ENCODE results near the gene PEPD.

The PEPD gene

DNA sequence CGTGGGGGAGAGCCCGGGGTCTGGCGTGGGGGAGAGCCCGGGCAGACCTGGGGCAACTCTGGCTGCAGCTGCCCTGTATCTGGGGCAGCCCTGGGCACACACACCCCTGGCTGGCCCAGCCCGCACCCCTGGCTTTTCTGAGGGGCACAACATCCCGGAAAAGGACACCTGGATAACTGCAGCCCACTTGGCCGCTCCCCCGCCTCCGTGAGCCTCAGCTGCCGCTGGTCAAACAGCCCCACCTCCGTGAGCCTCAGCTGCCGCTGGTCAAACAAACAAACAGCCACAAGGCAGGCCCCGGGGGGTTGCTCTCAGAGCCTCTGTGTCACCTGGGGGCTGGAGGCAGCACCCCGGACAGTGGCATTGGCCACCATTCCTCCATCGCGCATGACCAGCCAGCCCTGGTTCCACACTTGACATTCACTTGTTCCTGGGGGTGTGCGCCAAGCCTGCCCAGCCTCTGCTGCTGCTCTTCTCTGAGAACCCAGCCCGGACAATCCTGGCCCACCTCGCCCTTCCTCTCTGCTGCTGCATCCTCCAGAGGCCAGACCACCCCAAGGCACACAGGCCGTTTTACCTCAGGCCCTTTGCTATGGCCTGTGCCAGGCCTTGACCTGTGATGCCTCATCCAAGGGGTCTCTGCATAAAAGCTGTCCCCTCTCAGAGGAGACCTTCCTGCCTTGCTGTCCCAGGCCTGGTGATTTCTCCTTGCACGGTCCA is 128.1 kb downstream of the PEPD start:
- DNase-seq = no peak

GRCh38 chr19:33392341-33393285 is 129.0 kb downstream of the PEPD start:
- DNase-seq = no peak

DNA sequence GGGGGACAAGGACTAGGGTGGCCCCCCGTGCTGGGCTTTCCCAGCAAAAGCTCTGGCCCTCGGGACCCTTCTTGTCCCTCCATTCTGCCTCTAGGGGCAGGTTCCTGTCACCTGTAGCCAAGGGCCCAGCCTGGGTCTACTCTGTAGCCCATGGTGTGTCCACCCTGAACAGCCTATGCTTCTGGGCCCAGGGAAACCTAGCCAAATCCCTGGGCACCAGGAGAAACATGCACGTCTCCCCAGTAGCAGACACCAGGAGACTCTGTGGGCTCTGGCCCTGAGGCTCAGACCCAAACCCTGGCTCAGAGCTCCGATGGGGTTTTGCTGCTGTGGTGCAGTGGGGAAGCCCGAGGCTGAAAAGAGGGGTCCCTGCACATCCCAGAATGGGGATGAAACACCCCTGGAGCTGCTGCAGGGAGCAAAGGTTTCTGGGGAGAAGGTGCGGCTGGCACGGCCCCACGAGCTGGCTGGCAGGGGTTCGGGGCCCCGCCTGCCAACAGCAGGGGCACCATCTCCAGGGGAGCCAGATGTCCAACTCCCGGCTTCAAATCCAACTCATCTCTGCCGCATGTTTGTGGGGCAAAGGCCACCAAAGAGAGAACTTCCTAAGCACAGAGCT is 129.9 kb downstream of the PEPD start:
- DNase-seq = no peak

DNA sequence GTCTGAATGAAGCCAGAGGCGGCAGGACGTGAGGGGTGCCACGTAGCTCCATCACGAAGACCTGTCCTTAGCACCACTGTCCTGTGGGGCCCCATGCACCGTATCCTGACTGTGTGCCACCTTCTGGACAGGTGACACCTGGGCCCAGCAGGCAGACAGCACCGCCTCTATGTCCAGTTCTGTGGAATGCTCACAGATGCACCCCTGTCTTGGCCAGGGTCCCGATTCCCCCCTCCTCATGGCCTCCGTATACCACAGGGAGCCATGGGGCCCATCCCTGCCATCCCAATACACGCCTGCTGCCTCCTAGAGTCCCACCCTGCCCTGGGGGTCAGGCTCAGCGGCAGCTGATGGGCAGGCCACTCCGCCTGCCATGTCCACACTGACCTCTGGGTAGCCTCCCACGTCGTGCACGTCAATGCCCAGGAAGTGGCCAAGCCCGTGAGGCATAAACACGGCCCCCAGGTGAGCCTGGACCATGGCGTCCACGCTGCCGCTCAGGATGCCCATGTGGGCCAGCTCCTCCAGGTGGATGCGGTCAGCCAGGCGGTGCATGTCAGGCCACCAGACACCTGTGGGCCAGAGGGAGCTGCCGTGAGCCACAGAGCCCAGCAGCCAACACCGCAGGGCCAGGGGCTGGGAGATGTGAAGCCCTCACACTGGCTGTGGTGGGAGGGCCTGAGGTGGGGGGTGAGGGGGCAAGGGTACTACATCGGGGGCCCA is 130.5 kb downstream of the PEPD start:
- DNase-seq = no peak

DNA sequence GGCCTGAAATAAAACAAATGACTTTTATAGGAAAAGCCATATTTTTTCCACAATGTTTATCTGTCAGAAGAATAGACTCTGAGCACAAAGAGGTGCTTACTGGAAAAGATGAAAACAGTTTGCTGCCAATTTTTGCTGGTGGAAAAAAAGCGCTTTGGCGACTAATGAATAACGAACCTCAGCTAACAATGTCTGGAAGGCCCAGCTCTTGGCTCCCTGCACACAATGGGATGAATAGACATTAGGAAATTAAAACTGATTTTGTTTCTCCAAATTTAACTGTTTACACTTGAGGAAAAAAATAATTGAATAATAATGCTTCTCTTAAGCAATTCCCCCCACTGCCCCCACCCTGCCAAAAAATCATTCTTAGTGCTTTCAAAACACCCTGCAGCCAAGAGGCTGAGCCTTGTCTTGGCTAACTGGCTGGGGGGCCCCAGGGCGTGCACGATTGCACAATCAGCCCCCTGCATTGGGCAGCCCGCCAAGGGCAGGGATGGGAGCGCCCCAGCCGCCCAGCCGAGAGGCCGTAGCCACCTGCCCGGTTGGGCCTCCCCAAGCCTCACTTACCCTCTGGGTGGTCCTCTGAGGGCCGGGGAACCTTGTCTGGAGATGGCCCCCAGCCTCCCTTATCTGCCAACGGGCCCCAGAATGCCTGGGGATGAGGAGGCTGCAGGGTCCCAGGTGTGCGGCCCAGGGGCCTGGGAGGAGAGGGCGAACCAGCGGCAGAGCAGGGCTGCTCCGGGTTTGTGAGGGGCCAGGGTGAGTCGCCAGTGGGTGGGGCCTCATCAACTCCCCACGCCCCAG is 131.3 kb downstream of the PEPD start:
- no peak for DNase-seq

GRCh38 chr19:33389421-33390100 is 132.0 kb downstream of the PEPD start:
- DNase-seq = no peak

GRCh38 chr19:33388725-33389420 is 132.7 kb downstream of the PEPD start:
- DNase-seq = no peak

DNA sequence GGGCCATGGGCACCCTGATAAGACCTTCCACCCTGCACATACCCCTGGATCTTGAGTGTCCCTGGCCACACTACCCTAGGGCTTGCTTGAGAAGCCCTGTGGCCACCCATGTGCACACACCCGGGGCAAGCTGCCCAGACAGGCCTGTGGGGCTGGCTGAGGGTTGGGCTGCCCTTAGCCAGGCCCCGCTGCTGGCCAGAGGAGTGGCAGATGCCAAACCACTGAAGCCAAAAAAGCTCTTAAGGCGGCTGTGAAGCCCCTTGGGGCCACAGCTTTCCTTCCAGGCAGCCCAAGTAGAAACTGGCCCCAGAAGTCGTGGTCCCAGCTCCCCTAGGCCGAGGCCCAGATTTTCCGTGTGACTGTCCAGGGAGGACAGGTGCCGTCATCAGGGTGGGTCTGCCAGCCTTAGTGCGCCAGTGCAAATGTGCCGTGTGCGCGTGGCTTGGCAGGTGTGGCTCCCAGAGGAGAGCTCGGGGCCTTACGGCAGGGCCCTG is 133.3 kb downstream of the PEPD start:
- DNase-seq = no peak

GRCh38 chr19:33387351-33388230 is 134.0 kb downstream of the PEPD start:
- no peak for DNase-seq

DNA sequence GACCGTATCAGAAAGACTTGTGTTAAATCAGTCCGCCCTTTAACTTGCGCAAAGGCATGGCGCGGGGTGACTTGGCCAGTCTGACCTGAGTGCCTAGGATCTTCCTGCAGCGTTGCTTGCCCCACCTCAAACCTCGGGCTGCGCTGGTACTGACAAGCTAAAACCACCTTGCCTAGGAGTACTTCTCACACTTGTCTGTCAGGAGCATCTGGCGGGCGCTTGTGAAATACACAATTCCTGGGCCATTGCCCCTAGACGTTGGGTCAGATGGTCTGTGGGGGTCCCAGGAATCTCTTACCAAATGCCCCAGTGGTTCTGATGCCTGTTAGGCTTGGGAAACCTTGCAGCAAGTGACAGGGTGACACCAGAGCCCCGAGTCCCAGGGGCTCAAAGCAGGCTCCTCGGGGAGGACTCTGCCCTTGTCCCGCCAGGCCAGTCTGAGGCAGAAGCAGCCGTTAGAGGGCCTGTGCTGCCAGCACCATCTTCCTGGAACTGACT is 135.2 kb downstream of the PEPD start:
- no peak for DNase-seq

GRCh38 chr19:33385956-33386355 is 135.6 kb downstream of the PEPD start:
- no peak for DNase-seq

DNA sequence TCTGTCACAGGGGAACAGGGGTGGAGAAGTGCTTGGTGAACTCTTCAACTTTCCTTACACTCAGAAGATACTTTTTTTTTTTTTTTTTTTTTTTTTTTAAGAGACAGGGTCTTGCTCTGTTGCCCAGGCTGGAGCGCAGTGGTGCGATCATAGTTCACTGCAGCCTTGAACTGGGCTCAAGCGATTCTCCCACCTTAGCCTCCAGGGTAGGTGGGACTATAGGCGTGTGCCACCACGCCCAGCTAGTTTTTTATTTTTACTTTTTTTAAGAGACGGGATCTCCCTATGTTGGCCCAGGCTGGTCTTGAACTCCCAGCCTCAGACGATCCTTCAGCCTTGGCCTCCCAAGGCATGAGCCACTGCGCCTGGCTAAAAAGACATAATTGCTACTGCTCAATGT is 136.6 kb downstream of the PEPD start:
- DNase-seq = no peak

- DNase-seq = no peak
These were observed 137.8 kb downstream of the PEPD start for GRCh38 chr19:33383720-33384292.

GRCh38 chr19:33382982-33383381 is 138.6 kb downstream of the PEPD start:
- DNase-seq = no peak

- no peak for DNase-seq
These were observed 139.6 kb downstream of the PEPD start for GRCh38 chr19:33382006-33382405.

DNA sequence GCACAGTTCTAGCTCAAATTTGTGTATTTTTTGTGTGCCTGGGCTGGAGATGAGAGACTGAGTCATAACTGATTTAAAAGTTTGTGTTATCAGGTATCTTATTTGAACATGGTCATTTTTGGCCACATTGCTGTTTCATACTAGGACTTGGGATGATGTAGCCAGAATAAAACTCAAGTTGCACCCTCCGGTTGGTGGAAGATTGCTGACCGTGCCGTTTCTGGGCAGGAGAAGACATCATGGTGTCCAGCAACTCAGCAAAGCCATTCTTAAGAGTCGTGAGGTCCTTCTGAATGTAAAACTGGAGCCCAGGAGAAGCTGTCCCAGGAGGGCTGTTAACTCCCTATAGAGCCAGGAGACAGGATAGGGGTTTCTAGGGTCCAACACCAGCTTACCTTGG is 140.5 kb downstream of the PEPD start:
- no peak for DNase-seq

DNA sequence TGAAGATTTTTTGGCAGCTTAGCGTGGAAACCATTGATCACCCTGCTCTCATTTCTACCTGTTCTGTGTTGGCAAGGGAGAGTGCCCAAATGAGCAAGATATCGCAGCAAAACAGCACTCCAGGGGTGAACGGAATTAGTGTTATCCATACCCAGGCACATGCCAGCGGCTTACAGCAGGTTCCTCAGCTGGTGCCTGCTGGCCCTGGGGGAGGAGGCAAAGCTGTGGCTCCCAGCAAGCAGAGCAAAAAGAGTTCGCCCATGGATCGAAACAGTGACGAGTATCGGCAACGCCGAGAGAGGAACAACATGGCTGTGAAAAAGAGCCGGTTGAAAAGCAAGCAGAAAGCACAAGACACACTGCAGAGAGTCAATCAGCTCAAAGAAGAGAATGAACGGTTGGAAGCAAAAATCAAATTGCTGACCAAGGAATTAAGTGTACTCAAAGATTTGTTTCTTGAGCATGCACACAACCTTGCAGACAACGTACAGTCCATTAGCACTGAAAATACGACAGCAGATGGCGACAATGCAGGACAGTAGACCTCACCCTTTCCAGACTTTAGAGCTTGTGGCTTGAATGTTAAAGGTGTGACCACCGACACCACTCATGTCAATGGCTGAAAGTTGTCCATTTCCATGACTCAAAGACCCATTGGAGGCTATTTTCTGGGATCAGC is 142.3 kb downstream of the PEPD start:
- no peak for DNase-seq
